Activated CD4-positive, alpha-beta T cell treated with anti-CD3 and anti-CD28 coated beads, Interleukin-2, amount 10 ng/mL, durations not matched to agents 7 days and 5 days (primary cell): ENCODE measurements around the gene OR1L8. TPM values are rescaled to one million over a fixed set of nuclear protein-coding genes. Genes with fewer than 3 reads are reported as not detected.
"Not testable (repeated sequence)": the region's sequence is repeated elsewhere in the genome, so short reads cannot be mapped to it uniquely, and the experiment has no call there.

Experiments used
- CTCF ChIA-PET: fragments of 350-600 bp; sonication (Branson Sonifier 250); formaldehyde crosslinking; loops from one replicate; lab custom pipeline; 2021; ENCODE audit warnings: antibody characterized with exemption; lab: Charles Lee
- POLR2A ChIA-PET: fragments of 350-600 bp; sonication (Branson Sonifier 250); formaldehyde crosslinking; loops from one replicate; lab custom pipeline; 2021; ENCODE audit warnings: antibody characterized with exemption; lab: Charles Lee
- DNase-seq: peaks from one replicate; pipeline ENCODE4 v3.0.0-alpha.2; 2020
- H3K27ac Mint-ChIP-seq: one replicate; pipeline ENCODE4 v1.8.0; 2021; ENCODE audit warnings: mild to moderate bottlenecking, moderate library complexity, mixed read lengths
- H3K27me3 Mint-ChIP-seq: one replicate; pipeline ENCODE4 v1.8.0; 2021; ENCODE audit warnings: mixed read lengths
- H3K36me3 Mint-ChIP-seq: one replicate; pipeline ENCODE4 v1.8.0; 2021; ENCODE audit warnings: low read depth, mixed read lengths
- H3K4me1 Mint-ChIP-seq: one replicate; pipeline ENCODE4 v1.8.0; 2021; ENCODE audit warnings: mixed read lengths
- H3K4me3 Mint-ChIP-seq: one replicate; pipeline ENCODE4 v1.8.0; 2021; ENCODE audit warnings: mild to moderate bottlenecking, moderate library complexity, mixed read lengths
- H3K9me3 Mint-ChIP-seq: one replicate; pipeline ENCODE4 v1.8.0; 2021; ENCODE audit warnings: mixed read lengths
- total RNA-seq, 2 experiments: library from RNA; stranded (reverse); gene quantifications; one replicate each; pipeline ENCODE4 v1.2.3, GENCODE V29; 2021

The OR1L8 gene
- not detected for total RNA-seq

- H3K27ac Mint-ChIP-seq, DNase-seq, H3K4me1 Mint-ChIP-seq, H3K4me3 Mint-ChIP-seq, H3K27me3 Mint-ChIP-seq, CTCF ChIA-PET, POLR2A ChIA-PET, H3K36me3 Mint-ChIP-seq, H3K9me3 Mint-ChIP-seq: not testable (repeated sequence)
Measured at GRCh38 chr9:122583284-122583683, at the start of gene OR1L8. Gene OR1L8, minus strand, starts transcription at chr9:122583384. Its CDS starts 14,907 bp downstream, at chr9:122568477.

GRCh38 chr9:122619996-122620395 is 36.8 kb upstream of the OR1L8 start:
- Mint-ChIP-seq H3K27ac (no peak overlapping the region), H3K4me1 (no peaks in the 10 kb centered on the region), H3K36me3 (no peaks in the 10 kb centered on the region), H3K4me3 (no peak overlapping the region), H3K27me3 (no peaks in the 10 kb centered on the region), H3K9me3 (no peaks in the 10 kb centered on the region)
- no peak for DNase-seq
- CTCF ChIA-PET: interaction anchor here (0.6 kb wide), 1 partner anchor 240 kb away, joined by 3 read pairs; no protein-coding TSS in a partner anchor
- POLR2A ChIA-PET: no interaction called here

GRCh38 chr9:122614362-122614761 is 31.2 kb upstream of the OR1L8 start, which contains the start of gene OR1Q1:
Gene OR1Q1, plus strand, starts transcription at chr9:122614738. Its CDS starts 0 bp downstream, at chr9:122614738.
- Mint-ChIP-seq H3K36me3 (no peaks in the 10 kb centered on the region), H3K4me1 (no peaks in the 10 kb centered on the region), H3K27me3 (peaks cover 2% of the 10 kb centered on the region), H3K9me3 (no peaks in the 10 kb centered on the region), H3K4me3 (no peak within 1 kb of the TSS), H3K27ac (no peak within 1 kb of the TSS)
- DNase-seq: no peak
- POLR2A ChIA-PET: no interaction called here
- CTCF ChIA-PET: no interaction called here

DNA sequence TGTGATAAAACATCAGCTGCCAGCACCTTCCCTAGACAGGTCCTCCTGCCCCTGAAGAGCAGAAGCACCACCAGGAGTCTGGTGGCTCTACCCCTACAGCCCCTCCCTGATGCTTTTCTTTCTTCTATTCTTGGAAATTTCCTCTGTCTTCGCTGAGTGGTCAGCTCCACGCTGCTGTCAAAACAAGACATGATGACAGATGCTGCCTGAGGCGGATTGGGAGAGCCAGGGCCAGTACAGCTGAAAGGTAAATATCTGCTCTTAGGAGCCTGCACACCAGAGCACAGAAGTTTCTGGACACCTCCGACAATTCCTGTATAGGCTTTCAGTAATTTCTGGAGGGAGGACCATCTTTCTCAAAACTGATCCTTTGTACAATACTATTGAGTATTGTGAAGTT is 26.6 kb upstream of the OR1L8 start:
- H3K9me3 Mint-ChIP-seq: no peaks in the 10 kb centered on the region
- DNase-seq: no peak
- POLR2A ChIA-PET: no interaction called here
- peaks cover 2% of the 10 kb centered on the region for H3K27me3 Mint-ChIP-seq
- no peak overlapping the region for H3K27ac Mint-ChIP-seq
- no peak overlapping the region for H3K4me3 Mint-ChIP-seq
- H3K4me1 Mint-ChIP-seq: no peaks in the 10 kb centered on the region
- H3K36me3 Mint-ChIP-seq: no peaks in the 10 kb centered on the region
- CTCF ChIA-PET: no interaction called here

- ChIA-PET CTCF (no interaction called here), POLR2A (no interaction called here)
- no peaks in the 10 kb centered on the region for H3K27me3 Mint-ChIP-seq
- no peaks in the 10 kb centered on the region for H3K36me3 Mint-ChIP-seq
- H3K4me3 Mint-ChIP-seq: no peak overlapping the region
- no peaks in the 10 kb centered on the region for H3K4me1 Mint-ChIP-seq
- H3K9me3 Mint-ChIP-seq: no peaks in the 10 kb centered on the region
- no peak for DNase-seq
- no peak overlapping the region for H3K27ac Mint-ChIP-seq
Measured at GRCh38 chr9:122606587-122606986, 23.4 kb upstream of the OR1L8 start.

DNA sequence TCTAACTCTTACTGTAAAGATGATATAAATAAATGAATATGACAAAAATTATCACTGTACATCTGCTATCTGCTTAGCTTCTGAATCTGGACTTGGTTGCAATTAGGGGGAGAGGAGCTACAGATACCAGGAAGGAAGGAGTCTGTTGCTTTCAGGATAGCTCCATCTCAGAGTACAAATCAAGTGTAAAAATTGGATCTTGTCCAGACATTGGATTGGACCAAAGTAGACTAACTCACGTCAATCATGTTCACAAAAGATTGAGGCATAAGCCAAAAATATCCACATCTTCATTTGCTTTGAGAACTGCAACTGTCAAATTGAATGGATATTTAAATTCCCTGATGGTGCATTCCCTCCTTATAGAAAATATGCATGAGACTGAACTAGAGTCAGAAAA is 22.5 kb upstream of the OR1L8 start:
- Mint-ChIP-seq H3K36me3 (no peaks in the 10 kb centered on the region), H3K4me1 (no peaks in the 10 kb centered on the region), H3K27ac (no peak overlapping the region), H3K9me3 (peaks cover 3% of the 10 kb centered on the region), H3K4me3 (no peak overlapping the region), H3K27me3 (no peaks in the 10 kb centered on the region)
- no peak for DNase-seq
- POLR2A ChIA-PET: no interaction called here
- CTCF ChIA-PET: no interaction called here

DNA sequence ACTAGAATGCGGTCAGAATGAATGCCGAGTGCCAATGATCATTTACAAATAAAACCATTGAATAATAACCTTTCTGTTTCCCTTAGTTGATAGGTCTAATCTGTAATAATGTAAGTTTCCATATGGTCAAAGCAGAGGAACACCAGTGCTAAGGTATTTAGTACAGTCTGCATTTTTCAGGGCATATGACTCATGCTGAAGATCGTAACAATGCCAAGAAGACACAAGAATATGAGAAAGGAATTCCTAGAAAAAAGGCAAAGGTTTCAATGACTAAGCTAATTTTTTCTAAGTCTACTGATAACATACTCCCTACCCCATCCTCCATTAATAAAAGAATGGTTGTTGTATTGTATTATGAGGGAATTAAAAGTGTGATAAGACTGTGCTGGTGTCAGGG is 2.8 kb downstream of the OR1L8 start:
- no peaks in the 10 kb centered on the region for H3K36me3 Mint-ChIP-seq

DNA sequence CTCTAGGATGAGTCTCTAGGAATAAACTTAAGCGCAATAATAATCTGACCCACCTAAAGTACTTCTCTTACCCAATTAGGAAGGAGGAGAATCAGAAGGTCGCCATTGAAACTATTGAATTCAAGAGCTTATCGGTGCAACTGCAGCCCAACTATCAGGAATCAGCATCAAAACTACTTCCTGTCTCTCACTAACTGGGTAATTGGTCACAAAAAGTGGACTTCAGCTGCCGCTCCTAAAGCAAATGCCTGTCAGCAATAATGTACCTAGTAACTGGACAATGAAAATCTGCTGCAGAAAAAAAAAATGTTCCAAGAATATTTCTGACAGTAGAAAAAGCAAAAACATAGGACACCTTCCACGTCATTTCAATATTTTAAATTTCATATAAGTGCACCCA is 3.3 kb downstream of the OR1L8 start:
- no peaks in the 10 kb centered on the region for H3K9me3 Mint-ChIP-seq
- ChIA-PET CTCF (no interaction called here), POLR2A (no interaction called here)
- no peak overlapping the region for H3K27ac Mint-ChIP-seq
- H3K4me1 Mint-ChIP-seq: no peaks in the 10 kb centered on the region
- no peak overlapping the region for H3K4me3 Mint-ChIP-seq
- no peak for DNase-seq
- H3K36me3 Mint-ChIP-seq: no peaks in the 10 kb centered on the region
- peaks cover 1% of the 10 kb centered on the region for H3K27me3 Mint-ChIP-seq

More for the DNA sequence above, 2.8 kb downstream of the OR1L8 start:
- DNase-seq: no peak
- ChIA-PET CTCF (no interaction called here), POLR2A (no interaction called here)
- no peaks in the 10 kb centered on the region for H3K4me1 Mint-ChIP-seq
- no peaks in the 10 kb centered on the region for H3K9me3 Mint-ChIP-seq
- H3K27me3 Mint-ChIP-seq: peaks cover 3% of the 10 kb centered on the region
- H3K4me3 Mint-ChIP-seq: no peak overlapping the region
- no peak overlapping the region for H3K27ac Mint-ChIP-seq

- H3K4me1 Mint-ChIP-seq: peaks cover 7% of the 10 kb centered on the region
- H3K36me3 Mint-ChIP-seq: no peaks in the 10 kb centered on the region
- peaks cover 2% of the 10 kb centered on the region for H3K27me3 Mint-ChIP-seq
- no peak overlapping the region for H3K4me3 Mint-ChIP-seq
- CTCF ChIA-PET: no interaction called here
- DNase-seq: no peak
- H3K9me3 Mint-ChIP-seq: no peaks in the 10 kb centered on the region
- POLR2A ChIA-PET: interaction anchor here (0.5 to 0.6 kb wide), 2 partner anchors 12 to 17 kb away, joined by 3 to 7 read pairs; no protein-coding TSS in a partner anchor
- no peak overlapping the region for H3K27ac Mint-ChIP-seq
Measured at GRCh38 chr9:122572456-122572855, 10.7 kb downstream of the OR1L8 start.

- POLR2A ChIA-PET: no interaction called here
- no peaks in the 10 kb centered on the region for H3K36me3 Mint-ChIP-seq
- CTCF ChIA-PET: no interaction called here
- peaks cover 5% of the 10 kb centered on the region for H3K27me3 Mint-ChIP-seq
- H3K27ac Mint-ChIP-seq: no peak overlapping the region
- peaks cover 7% of the 10 kb centered on the region for H3K4me1 Mint-ChIP-seq
- DNase-seq: no peak
- no peak overlapping the region for H3K4me3 Mint-ChIP-seq
- H3K9me3 Mint-ChIP-seq: peaks cover 2% of the 10 kb centered on the region
Measured at GRCh38 chr9:122567901-122568300, 15.3 kb downstream of the OR1L8 start.

DNA sequence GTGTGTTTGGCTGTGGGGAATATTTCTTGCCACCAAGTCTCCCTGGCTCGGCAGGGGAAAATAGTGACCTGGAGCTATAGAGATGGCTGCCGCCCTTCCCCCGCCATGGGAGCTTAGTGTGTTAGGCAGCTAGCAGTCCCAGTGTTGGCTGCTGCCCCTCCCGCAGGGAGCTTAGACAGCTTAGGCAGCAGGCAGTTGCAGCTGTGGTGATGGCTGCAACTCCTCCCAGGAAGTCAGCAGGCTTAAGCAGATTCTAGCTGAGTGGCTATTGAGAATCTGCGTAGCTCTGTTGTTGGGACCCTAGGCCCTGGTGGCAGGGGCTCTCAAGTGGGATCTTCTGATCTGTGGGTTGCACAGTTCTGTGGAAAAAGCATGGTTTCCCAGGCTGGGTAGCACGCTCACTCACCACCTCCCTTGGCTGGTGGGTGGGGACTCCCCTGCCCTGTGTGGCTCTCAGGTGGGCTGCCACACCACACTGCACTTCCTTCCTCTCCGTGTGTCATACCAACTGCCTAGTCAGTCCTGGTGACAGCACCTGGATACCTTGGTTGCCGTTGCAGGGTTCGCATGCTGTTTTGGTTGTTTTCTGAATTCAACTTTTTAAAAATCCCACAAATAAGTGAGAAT is 20.9 kb downstream of the OR1L8 start:
- no peak overlapping the region for H3K27ac Mint-ChIP-seq
- peaks cover 2% of the 10 kb centered on the region for H3K4me1 Mint-ChIP-seq
- peaks cover 22% of the 10 kb centered on the region for H3K27me3 Mint-ChIP-seq
- H3K36me3 Mint-ChIP-seq: no peaks in the 10 kb centered on the region
- POLR2A ChIA-PET: no interaction called here
- peaks cover 13% of the 10 kb centered on the region for H3K9me3 Mint-ChIP-seq
- no peak for DNase-seq
- H3K4me3 Mint-ChIP-seq: no peak overlapping the region
- CTCF ChIA-PET: interaction anchor here (0.5 kb wide), 1 partner anchor 76 kb away, joined by 3 read pairs; no protein-coding TSS in a partner anchor

GRCh38 chr9:122561446-122561845 is 21.7 kb downstream of the OR1L8 start:
- Mint-ChIP-seq H3K27me3 (peaks cover 27% of the 10 kb centered on the region), H3K36me3 (no peaks in the 10 kb centered on the region), H3K4me1 (peaks cover 2% of the 10 kb centered on the region), H3K4me3 (no peak overlapping the region), H3K27ac (no peak overlapping the region), H3K9me3 (peaks cover 13% of the 10 kb centered on the region)
- no peak for DNase-seq
- POLR2A ChIA-PET: no interaction called here
- CTCF ChIA-PET: interaction anchor here (0.5 kb wide), 1 partner anchor 77 kb away, joined by 3 read pairs; no protein-coding TSS in a partner anchor

DNA sequence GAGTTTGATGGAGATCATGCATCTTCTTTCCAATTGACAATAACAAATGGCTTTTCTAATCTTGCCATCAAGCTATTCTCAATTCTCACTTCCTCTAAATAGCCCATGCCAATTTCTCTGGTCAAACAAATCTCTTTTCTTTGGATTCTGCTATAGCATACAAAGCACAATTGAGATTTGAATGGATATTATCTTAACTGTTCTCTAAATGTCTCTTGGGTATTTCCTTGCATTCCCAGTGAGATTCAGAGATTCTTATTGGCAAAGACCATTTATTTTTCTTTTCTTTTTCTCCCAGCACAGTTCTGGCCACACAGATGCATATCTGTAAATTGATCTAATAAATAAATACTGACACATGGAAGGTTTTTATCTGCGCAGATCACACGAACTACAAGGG is 30.4 kb downstream of the OR1L8 start, which contains the start of gene OR1N2:
TSS of gene OR1N2 (plus strand) at position 301 of the 400 bp plus-strand sequence. CDS start 100 bp downstream, outside the sequence.
- H3K4me3 Mint-ChIP-seq: no peak within 1 kb of the TSS
- CTCF ChIA-PET: no interaction called here
- DNase-seq: no peak

GRCh38 chr9:122551371-122551770 is 31.8 kb downstream of the OR1L8 start:
- Mint-ChIP-seq H3K36me3 (no peaks in the 10 kb centered on the region), H3K27me3 (peaks cover 18% of the 10 kb centered on the region), H3K27ac (no peak overlapping the region), H3K4me3 (no peak overlapping the region), H3K4me1 (no peaks in the 10 kb centered on the region), H3K9me3 (no peaks in the 10 kb centered on the region)
- DNase-seq: no peak
- ChIA-PET CTCF (no interaction called here), POLR2A (no interaction called here)

More for the DNA sequence above, 30.4 kb downstream of the OR1L8 start, which contains the start of gene OR1N2:
- Mint-ChIP-seq H3K36me3 (no peaks in the 10 kb centered on the region), H3K9me3 (no peaks in the 10 kb centered on the region), H3K27ac (no peak within 1 kb of the TSS), H3K4me1 (no peaks in the 10 kb centered on the region), H3K27me3 (peaks cover 23% of the 10 kb centered on the region)
- POLR2A ChIA-PET: no interaction called here
